ENCODE results near the gene BET1.

The BET1 gene

GRCh38 chr7:93945083-93945482, 59.1 kb downstream of the BET1 start:
- no peaks in the 10 kb centered on the region for H3K4me1 ChIP-seq (ENCODE audit: control insufficient read depth in 1 of 2, insufficient read depth in 2 of 2, low read length in 2 of 2)
- no peaks in the 10 kb centered on the region for H3K27me3 ChIP-seq (ENCODE audit: control insufficient read depth in 1 of 2, insufficient read depth in 2 of 2, low read length in 2 of 2)
- no peak overlapping the region for H3K9ac ChIP-seq (ENCODE audit: low read depth in 1 of 2, low read length in 2 of 2)
- H3K27ac ChIP-seq (ENCODE audit: low read depth, low read length), result no peak overlapping the region
- H3K4me3 ChIP-seq (ENCODE audit: low read depth in 1 of 2, low read length in 2 of 2), result no peak overlapping the region
- no peaks in the 10 kb centered on the region for H3K36me3 ChIP-seq (ENCODE audit: control insufficient read depth in 1 of 2, insufficient read depth in 2 of 2, low read length in 2 of 2)
- no peaks in the 10 kb centered on the region for H3K9me3 ChIP-seq (ENCODE audit: control insufficient read depth in 1 of 2, low read length in 2 of 2)

- no peaks in the 10 kb centered on the region for H3K27me3 ChIP-seq (ENCODE audit: control insufficient read depth in 1 of 2, insufficient read depth in 2 of 2, low read length in 2 of 2)
- H3K4me3 ChIP-seq (ENCODE audit: low read depth in 1 of 2, low read length in 2 of 2), result no peak overlapping the region
- H3K4me1 ChIP-seq (ENCODE audit: control insufficient read depth in 1 of 2, insufficient read depth in 2 of 2, low read length in 2 of 2), result no peaks in the 10 kb centered on the region
- H3K36me3 ChIP-seq (ENCODE audit: control insufficient read depth in 1 of 2, insufficient read depth in 2 of 2, low read length in 2 of 2), result no peaks in the 10 kb centered on the region
- no peaks in the 10 kb centered on the region for H3K9me3 ChIP-seq (ENCODE audit: control insufficient read depth in 1 of 2, low read length in 2 of 2)
- no peak overlapping the region for H3K9ac ChIP-seq (ENCODE audit: low read depth in 1 of 2, low read length in 2 of 2)
- H3K27ac ChIP-seq (ENCODE audit: low read depth, low read length), result no peak overlapping the region
These were observed 59.5 kb downstream of the BET1 start for GRCh38 chr7:93944673-93945072.

GRCh38 chr7:93943816-93944540, 60.2 kb downstream of the BET1 start:
- no peaks in the 10 kb centered on the region for H3K9me3 ChIP-seq (ENCODE audit: control insufficient read depth in 1 of 2, low read length in 2 of 2)
- no peak overlapping the region for H3K9ac ChIP-seq (ENCODE audit: low read depth in 1 of 2, low read length in 2 of 2)
- H3K4me3 ChIP-seq (ENCODE audit: low read depth in 1 of 2, low read length in 2 of 2), result no peak overlapping the region
- no peaks in the 10 kb centered on the region for H3K27me3 ChIP-seq (ENCODE audit: control insufficient read depth in 1 of 2, insufficient read depth in 2 of 2, low read length in 2 of 2)
- H3K27ac ChIP-seq (ENCODE audit: low read depth, low read length), result no peak overlapping the region
- no peaks in the 10 kb centered on the region for H3K4me1 ChIP-seq (ENCODE audit: control insufficient read depth in 1 of 2, insufficient read depth in 2 of 2, low read length in 2 of 2)
- no peaks in the 10 kb centered on the region for H3K36me3 ChIP-seq (ENCODE audit: control insufficient read depth in 1 of 2, insufficient read depth in 2 of 2, low read length in 2 of 2)
